GM19240 (cell line): ENCODE measurements around the gene MYLK.

ENCODE experiments used
- DNase-seq: peaks from one replicate; pipeline ENCODE4 v3.0.0; 2011; ENCODE audit warnings: low spot score; ENCODE audit not compliant: insufficient read length

MYLK gene

GRCh38 chr3:123819949-123820348, 64.2 kb downstream of the MYLK start:
- no peak for DNase-seq

- no peak for DNase-seq
Measured at GRCh38 chr3:123818921-123819429, 65.2 kb downstream of the MYLK start.

GRCh38 chr3:123818324-123818920, 65.7 kb downstream of the MYLK start:
- DNase-seq: no peak

- DNase-seq: no peak
Measured at GRCh38 chr3:123817413-123817812, 66.7 kb downstream of the MYLK start.

GRCh38 chr3:123816673-123817207, 67.4 kb downstream of the MYLK start:
- no peak for DNase-seq

- no peak for DNase-seq
Measured at GRCh38 chr3:123815981-123816380, 68.2 kb downstream of the MYLK start.

- no peak for DNase-seq
Measured at GRCh38 chr3:123813876-123814275, 70.3 kb downstream of the MYLK start.

- no peak for DNase-seq
Measured at GRCh38 chr3:123809597-123809996, 74.5 kb downstream of the MYLK start.

GRCh38 chr3:123808812-123809211, 75.3 kb downstream of the MYLK start:
- no peak for DNase-seq

- DNase-seq: no peak
Measured at GRCh38 chr3:123807820-123808219, 76.3 kb downstream of the MYLK start.

GRCh38 chr3:123805504-123805903, 78.6 kb downstream of the MYLK start:
- no peak for DNase-seq

- no peak for DNase-seq
Measured at GRCh38 chr3:123805101-123805500, 79.0 kb downstream of the MYLK start.

GRCh38 chr3:123804676-123805075, 79.5 kb downstream of the MYLK start:
- DNase-seq: no peak

GRCh38 chr3:123803521-123803920, 80.6 kb downstream of the MYLK start:
- no peak for DNase-seq

GRCh38 chr3:123802007-123802625, 82.0 kb downstream of the MYLK start:
- DNase-seq: no peak

- no peak for DNase-seq
Measured at GRCh38 chr3:123801474-123801873, 82.7 kb downstream of the MYLK start.

GRCh38 chr3:123800362-123800682, 83.8 kb downstream of the MYLK start:
- no peak for DNase-seq

GRCh38 chr3:123799544-123800361, 84.4 kb downstream of the MYLK start:
- DNase-seq: no peak

GRCh38 chr3:123798550-123798949, 85.6 kb downstream of the MYLK start:
- DNase-seq: no peak

- DNase-seq: no peak
Measured at GRCh38 chr3:123795471-123796251, 88.5 kb downstream of the MYLK start.

- no peak for DNase-seq
Measured at GRCh38 chr3:123793425-123793824, 90.7 kb downstream of the MYLK start.
